ENCODE results near the gene CCDC33.

CCDC33 gene

GRCh38 chr15:74261041-74261440 lies 24.9 kb downstream of the CCDC33 start:
- DNase-seq = no peak

DNA sequence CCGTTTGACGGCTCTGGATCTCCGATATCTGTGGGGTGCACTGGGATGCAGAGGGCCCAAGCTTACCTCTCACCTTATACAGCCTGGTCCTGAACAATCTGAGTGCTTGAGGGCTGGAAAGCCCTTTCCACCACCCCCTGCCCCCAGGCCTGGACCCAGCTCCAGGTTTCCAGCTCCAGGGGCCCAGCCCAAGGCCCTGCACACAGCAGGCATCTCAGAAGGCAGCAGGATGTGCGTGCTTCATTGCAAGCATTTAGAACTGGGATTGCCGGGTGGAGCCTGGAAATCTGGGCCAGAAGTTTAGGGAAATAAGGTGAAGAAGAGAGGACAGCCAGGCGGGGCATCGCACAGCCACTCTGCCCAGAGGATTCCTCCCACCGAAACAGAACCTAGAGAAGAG lies 25.6 kb downstream of the CCDC33 start:
- no peak for DNase-seq

GRCh38 chr15:74262151-74262550 lies 26.0 kb downstream of the CCDC33 start:
- DNase-seq = no peak

DNA sequence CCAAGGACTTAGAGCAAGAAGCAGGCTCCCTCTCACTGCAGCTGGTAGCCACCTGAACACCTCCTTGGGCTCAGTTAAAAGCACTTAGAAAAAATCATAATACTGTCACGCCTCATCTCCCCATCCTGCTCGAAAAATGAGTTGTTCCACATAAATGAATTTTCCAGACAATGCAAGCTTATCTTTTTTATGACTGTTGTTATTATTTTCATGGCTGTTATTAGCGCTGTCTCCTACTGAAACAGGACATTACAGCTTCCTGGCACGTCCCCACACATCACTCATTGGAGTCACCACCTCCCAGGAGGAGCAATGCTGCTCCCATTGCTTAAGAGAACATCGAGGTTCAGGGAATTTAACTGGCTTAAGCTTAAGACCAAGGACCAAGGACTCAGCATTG lies 26.5 kb downstream of the CCDC33 start:
- no peak for DNase-seq

- peak in 1 of 2 donors; percentile 1 for DNase-seq
These were observed 27.3 kb downstream of the CCDC33 start for GRCh38 chr15:74263466-74263865.

DNA sequence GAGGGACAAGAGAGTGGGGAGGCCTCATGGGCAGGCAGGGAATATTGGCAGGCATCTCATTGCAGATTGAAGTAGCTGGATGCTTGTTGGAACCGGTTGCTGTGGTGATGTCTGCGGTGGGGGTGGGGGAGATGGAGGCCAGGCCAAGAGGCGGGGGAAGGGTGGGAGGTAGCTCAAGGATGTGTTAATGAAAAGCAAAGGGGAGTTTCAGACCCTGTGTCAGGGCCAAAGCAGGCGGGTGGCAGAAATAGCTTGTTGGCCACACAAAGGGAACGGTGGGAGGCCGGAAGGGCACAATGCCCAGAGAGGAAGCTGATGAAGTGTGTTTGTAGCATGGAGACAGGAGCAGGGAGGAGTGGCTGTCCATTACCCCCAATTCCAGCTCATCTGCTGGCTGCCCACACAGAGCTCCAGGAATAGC lies 28.0 kb downstream of the CCDC33 start:
- no peak for DNase-seq

GRCh38 chr15:74265046-74265639 lies 29.0 kb downstream of the CCDC33 start:
- DNase-seq = no peak

- DNase-seq = no peak
These were observed 31.9 kb downstream of the CCDC33 start for GRCh38 chr15:74268020-74268419.

GRCh38 chr15:74269362-74270035 lies 33.4 kb downstream of the CCDC33 start:
- DNase-seq = no peak

- no peak for DNase-seq
These were observed 34.0 kb downstream of the CCDC33 start for GRCh38 chr15:74270155-74270554.

DNA sequence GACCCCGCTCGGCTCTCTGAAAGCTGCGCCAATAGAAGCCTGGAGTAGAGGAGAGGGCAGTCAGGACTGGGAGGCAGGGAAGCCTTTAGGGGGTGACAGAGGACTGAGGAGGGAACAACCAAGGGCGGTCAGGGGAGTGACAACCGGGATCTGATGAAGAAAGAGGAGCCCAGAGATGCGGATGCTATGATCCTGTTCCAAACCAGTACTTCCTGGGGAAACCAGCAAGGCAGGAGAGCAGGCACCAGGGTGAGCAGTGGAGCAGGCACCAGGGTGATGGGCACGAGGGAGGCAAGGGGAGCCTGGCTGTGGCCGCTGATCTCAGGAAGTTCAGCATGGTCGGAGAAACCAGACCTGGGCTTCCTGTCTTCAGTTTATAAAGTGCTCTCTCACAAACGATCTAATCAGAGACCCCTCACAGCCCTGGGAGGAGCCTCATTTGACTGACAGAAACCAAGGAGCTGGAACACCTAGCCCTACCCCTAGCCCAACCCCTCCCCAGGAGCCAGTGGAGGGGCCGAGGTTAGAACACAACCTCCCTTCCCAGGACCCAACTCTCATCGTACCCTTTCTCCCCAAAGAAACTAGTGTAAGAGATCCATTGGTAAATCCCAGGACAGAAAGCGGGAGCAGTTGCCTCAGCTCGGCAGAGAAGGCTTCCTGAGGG lies 34.9 kb downstream of the CCDC33 start:
- DNase-seq = no peak

DNA sequence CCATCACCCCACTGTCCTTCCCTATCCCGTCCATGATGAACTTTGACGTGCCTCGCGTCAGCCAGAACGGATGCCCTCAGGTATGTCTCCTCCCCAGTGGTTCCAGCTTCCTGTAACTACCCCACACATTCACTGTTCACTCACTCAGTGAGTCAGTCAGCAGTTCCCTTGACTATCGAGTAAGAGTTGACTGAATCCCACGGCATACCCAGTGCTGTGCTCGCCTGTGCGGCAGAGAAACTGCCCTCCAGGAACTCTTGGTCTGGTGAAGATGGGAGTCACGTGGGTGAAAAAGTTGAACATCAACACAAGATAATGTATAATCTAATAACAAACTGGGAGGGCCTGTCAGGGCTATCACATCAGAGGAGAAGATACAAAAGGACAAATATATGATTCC lies 36.7 kb downstream of the CCDC33 start:
- DNase-seq = no peak

- DNase-seq = no peak
These were observed 38.4 kb downstream of the CCDC33 start for GRCh38 chr15:74274470-74275038.

GRCh38 chr15:74275957-74276356 lies 39.8 kb downstream of the CCDC33 start:
- DNase-seq = no peak

DNA sequence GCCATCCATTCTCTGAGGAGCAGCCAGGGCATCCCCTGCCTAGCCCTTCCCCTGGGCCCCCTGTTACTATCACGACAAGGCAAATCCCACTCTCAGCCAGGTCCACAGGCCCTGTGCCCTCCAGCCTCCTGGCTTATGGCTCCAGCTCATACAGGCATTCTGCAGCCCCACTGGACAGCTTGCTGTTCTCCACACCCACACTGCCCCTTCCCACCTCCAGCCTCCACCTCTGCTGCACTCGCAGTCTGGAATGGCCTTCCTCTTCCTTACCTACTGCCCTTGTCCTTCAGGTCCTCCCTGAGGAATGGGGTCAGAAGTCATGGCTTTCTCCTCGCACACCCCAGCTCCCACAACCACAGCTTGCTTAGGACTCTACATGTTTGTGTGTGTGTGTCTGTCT lies 40.4 kb downstream of the CCDC33 start:
- no peak for DNase-seq

- DNase-seq = no peak
These were observed 41.2 kb downstream of the CCDC33 start for GRCh38 chr15:74277242-74277810.

DNA sequence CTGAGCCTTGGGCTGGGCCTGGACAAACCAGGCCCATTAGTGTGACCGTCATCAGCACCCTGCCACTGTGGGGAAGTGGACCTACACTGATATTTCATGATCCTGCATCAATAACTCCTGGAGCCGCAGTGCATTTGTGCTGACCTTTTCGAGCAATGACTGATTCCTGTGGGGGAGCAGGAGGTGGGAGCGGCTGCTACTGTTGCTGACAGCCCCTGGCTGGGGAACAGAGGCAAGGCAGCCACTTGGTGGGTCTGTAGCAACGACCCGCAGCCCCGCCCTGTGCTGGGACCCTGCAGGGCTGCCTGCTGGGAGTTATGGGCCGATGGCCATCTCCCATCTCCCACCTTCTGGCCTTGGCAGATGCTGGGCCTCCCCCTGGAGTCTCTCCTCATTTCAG lies 42.1 kb downstream of the CCDC33 start:
- no peak for DNase-seq

- DNase-seq = no peak
These were observed 45.3 kb downstream of the CCDC33 start for GRCh38 chr15:74281147-74282133.

DNA sequence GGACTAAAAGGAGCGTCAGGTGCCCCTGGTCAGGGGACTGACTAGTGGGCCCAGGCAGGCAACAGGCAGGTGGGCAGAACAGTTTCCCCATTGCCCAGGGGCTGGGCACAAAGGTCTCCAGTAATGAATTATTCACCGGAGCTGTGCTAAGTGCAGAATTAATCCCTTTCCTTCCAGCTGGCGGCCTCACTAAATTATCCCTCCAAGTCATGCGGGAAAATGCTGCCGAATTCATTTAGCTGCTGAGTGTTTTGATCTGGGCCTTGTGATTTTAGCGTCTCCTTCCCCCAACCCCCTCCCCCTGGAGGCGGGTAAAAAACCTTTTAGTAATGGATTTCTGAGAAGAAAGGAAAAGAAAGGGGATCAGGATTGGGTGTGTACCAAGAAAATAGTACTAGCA lies 47.2 kb downstream of the CCDC33 start:
- no peak for DNase-seq

DNA sequence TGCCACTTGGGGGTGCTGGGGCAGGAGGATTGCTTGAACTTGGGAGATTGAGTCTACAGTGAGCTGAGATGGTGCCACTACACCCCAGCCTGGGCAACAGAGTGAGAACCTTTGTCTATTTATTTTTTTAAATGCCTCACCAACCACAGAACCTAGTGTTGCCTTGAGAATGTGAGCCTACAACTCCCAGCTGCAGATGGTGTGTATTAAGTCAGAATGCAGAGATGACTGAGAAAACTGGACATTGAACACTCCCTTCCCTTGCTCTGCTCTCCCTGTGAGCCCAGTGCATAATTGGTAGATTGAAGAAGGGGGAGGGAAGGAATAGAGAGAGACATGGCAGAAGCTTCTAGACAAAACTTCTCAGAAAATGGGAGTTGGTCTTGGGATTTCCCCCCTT lies 53.5 kb downstream of the CCDC33 start:
- DNase-seq = no peak

GRCh38 chr15:74290645-74291044 lies 54.5 kb downstream of the CCDC33 start:
- DNase-seq = no peak
